NB4 (cell line): ENCODE measurements around the gene ACD.

Experiments
- CTCF ChIP-seq: IDR thresholded peaks from one replicate; pipeline ENCODE4 v1.5.1; 2012; ENCODE audit warnings: low read depth, low read length
- POLR2A ChIP-seq: IDR thresholded peaks from 2 replicates; pipeline ENCODE4 v1.6.1; 2011; ENCODE audit warnings: mild to moderate bottlenecking; ENCODE audit not compliant: insufficient read length; ENCODE audit errors: extremely low read depth

- no peak for TF ChIP-seq CTCF
- TF ChIP-seq POLR2A: no peak
These were observed 6.0 kb upstream of the ACD start for GRCh38 chr16:67666032-67666551.
